KOPT-K1 (cell line): ENCODE results near the gene PTPRN2.
"Not testable (repeated sequence)": the region's sequence is repeated elsewhere in the genome, so short reads cannot be mapped to it uniquely, and the experiment has no call there.

ENCODE experiments used
- H3K27ac ChIP-seq: fragments of 200-600 bp; sonication (generic); 2 replicates; pipeline ENCODE4 v1.5.1; 2016; ENCODE audit warnings: antibody characterized with exemption, mild to moderate bottlenecking, low read depth, low read length; ENCODE audit not compliant: poor library complexity, severe bottlenecking
- H3K36me3 ChIP-seq: fragments of 200-600 bp; sonication (generic); 2 replicates; pipeline ENCODE4 v1.5.1; 2017; ENCODE audit warnings: antibody characterized with exemption, mild to moderate bottlenecking, low read length, moderate library complexity; ENCODE audit not compliant: insufficient read depth
- H3K9me3 ChIP-seq: fragments of 200-600 bp; sonication (generic); 2 replicates; pipeline ENCODE4 v1.5.1; 2017; ENCODE audit warnings: antibody characterized with exemption, low read length, mild to moderate bottlenecking; ENCODE audit not compliant: insufficient read depth, poor library complexity, severe bottlenecking

The PTPRN2 gene

DNA sequence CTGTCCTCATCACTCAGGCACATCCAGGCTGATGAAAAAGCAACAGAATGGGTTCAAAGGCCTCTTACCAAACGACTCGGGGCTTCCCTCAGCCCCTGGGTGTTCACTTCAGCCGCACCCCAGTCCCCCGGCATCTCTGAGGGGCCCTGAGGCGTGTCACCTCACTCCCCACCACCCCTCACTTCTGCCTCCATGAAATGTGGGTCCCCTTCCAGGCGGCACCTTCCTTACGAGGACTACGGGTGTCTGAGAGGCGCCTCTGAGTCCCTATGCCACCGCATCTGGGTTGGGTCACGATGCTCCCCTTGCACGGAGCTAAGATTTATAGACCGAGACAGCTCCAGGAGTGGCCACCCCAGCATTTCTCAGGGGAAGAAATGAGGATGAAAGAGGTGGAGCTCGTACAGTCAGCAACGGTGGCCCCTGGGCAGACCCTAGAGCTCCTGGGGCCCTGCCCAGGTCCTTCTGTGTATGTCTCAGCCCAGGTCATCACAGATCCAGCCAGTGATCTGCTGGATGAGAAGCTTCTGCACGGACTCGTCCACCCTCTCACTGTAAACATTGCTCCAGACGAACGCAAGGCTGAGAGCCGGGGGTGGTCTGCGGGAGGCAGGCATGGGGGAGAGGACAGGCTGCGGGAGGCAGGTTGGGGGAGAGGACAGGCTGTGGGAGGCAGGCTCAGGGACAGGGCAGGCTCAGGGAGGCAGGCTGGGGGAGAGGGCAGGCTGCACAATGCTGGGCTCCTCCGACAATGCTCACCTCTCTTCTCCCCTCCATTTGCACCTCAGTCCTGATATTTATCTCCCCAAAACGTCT lies 842.6 kb downstream of the PTPRN2 start:
- Histone ChIP-seq H3K27ac (no peak overlapping the region), H3K9me3 (no peaks in the 10 kb centered on the region), H3K36me3 (no peaks in the 10 kb centered on the region)

GRCh38 chr7:157743781-157744525 lies 843.7 kb downstream of the PTPRN2 start:
- H3K36me3 ChIP-seq, result no peaks in the 10 kb centered on the region
- H3K27ac ChIP-seq, result no peak overlapping the region
- no peaks in the 10 kb centered on the region for H3K9me3 ChIP-seq

DNA sequence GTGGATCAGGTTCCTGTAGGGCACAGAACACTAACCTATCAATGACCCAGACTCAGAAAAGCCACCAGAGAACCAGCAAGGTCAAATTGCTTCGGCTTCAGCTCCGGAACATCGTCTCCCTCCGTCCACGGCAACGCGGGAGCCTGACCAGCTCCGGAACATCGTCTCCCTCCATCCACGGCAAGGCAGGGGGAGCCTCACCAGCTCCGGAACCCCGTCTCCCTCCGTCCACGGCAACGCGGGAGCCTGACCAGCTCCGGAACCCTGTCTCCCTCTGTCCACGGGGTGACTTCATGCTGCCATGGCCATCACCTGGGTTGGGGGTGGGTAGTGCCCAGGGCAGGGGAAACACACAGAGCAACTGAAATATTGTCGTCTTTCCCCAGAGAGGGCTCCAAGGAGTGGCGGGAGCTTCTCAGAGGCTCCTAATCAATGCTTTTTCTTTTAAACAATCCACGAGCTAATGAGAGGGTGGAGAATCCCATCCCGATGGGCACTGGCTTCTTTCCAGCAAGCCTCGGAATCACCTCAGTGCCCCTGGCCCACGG lies 847.3 kb downstream of the PTPRN2 start:
- H3K36me3 ChIP-seq, result no peaks in the 10 kb centered on the region
- no peaks in the 10 kb centered on the region for H3K9me3 ChIP-seq
- no peak overlapping the region for H3K27ac ChIP-seq

- Histone ChIP-seq H3K36me3 (no peaks in the 10 kb centered on the region), H3K9me3 (no peaks in the 10 kb centered on the region)
These were observed 848.0 kb downstream of the PTPRN2 start for GRCh38 chr7:157739650-157740049.

DNA sequence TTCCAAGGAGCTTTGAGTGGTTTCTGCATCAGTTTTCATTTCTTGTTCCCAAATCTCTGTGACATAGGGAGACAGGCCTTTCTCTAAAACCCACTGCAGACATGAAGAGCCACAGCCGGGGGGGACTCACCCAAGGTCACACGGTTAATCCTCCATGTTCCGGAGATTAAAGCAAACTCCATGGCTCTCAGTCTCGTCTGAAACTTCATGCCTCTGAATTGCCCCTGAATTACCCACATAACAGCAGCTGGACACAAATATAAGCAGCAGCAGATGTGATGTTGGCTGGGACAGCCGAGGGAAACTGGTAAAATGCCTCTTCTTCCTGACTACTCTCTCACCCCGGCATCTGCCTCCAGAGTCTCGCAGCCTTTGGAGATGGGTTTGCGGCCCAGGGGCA lies 848.6 kb downstream of the PTPRN2 start:
- H3K36me3 ChIP-seq, result no peaks in the 10 kb centered on the region
- H3K27ac ChIP-seq, result no peak overlapping the region
- no peaks in the 10 kb centered on the region for H3K9me3 ChIP-seq

More at GRCh38 chr7:157739650-157740049, 848.0 kb downstream of the PTPRN2 start:
- H3K27ac ChIP-seq, result no peak overlapping the region

DNA sequence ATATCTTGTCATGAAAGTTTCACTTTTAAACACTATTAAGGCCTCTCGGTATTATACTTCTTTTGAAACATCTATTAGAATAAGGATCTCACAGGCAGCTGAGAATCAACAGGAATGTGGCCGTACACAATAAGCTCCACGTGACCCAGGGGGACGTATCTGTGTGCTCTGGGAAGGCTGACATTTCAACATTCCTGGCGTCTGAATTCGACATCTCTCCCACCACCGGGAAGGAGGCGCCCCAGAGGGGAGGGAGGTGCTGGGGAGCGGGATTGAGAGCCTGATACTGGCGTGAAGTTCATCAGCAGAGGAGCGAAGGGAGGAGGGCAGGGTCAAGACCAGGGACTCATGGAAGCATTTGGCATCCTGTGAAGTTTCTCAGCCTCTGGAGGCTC lies 849.6 kb downstream of the PTPRN2 start:
- no peaks in the 10 kb centered on the region for H3K9me3 ChIP-seq

DNA sequence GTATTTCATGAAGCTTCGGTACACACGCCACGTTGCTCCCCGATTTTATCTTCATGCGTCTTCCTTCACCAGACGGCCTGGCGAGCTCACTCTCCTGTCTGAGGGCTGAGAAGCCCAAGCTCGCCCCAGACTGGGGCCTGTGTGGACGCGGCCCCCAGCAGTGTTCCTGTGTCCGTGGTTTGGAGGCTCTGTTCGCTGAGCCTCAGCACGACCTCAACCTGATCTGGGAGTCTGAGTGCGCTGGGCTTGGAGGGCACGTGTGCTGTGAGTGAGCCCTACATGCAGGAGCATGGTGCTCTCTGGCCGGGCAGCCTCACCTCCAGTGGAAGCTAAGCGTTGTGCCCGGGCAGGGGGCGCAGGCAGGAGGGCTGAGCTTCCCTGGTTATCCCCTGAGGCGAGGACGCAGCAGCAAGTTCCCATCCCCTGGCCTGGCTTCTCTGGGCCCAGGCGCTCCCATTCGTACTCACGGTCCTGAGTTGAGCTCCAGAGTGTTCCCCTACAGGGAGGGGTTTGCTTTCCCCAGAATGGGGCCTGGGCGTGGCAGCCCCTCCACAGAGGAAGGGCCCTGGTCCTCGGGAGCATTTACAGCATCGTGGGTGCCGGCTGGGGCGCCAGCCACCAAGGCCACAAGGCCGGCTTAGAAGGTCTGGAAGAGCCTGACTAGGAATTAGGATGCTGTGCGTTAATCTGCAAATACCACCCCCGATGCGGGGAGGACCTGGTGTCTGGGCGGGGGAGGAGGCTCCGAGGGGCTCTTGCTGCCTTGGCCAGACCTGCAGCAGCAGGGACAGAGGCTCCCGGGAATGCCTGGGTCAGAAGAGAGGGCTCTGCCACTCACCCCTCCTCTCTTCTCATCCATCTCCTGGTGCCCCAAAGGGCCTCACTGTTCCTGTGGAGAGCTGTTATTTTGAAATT lies 850.2 kb downstream of the PTPRN2 start:
- Histone ChIP-seq H3K36me3 (no peaks in the 10 kb centered on the region), H3K9me3 (no peaks in the 10 kb centered on the region), H3K27ac (no peak overlapping the region)

More for the DNA sequence above, 849.6 kb downstream of the PTPRN2 start:
- no peaks in the 10 kb centered on the region for H3K36me3 ChIP-seq
- no peak overlapping the region for H3K27ac ChIP-seq

GRCh38 chr7:157736341-157736740 lies 851.3 kb downstream of the PTPRN2 start:
- no peaks in the 10 kb centered on the region for H3K36me3 ChIP-seq
- no peaks in the 10 kb centered on the region for H3K9me3 ChIP-seq
- no peak overlapping the region for H3K27ac ChIP-seq

- H3K36me3 ChIP-seq, result no peaks in the 10 kb centered on the region
- H3K27ac ChIP-seq, result no peak overlapping the region
- H3K9me3 ChIP-seq, result no peaks in the 10 kb centered on the region
These were observed 851.8 kb downstream of the PTPRN2 start for GRCh38 chr7:157735826-157736225.

DNA sequence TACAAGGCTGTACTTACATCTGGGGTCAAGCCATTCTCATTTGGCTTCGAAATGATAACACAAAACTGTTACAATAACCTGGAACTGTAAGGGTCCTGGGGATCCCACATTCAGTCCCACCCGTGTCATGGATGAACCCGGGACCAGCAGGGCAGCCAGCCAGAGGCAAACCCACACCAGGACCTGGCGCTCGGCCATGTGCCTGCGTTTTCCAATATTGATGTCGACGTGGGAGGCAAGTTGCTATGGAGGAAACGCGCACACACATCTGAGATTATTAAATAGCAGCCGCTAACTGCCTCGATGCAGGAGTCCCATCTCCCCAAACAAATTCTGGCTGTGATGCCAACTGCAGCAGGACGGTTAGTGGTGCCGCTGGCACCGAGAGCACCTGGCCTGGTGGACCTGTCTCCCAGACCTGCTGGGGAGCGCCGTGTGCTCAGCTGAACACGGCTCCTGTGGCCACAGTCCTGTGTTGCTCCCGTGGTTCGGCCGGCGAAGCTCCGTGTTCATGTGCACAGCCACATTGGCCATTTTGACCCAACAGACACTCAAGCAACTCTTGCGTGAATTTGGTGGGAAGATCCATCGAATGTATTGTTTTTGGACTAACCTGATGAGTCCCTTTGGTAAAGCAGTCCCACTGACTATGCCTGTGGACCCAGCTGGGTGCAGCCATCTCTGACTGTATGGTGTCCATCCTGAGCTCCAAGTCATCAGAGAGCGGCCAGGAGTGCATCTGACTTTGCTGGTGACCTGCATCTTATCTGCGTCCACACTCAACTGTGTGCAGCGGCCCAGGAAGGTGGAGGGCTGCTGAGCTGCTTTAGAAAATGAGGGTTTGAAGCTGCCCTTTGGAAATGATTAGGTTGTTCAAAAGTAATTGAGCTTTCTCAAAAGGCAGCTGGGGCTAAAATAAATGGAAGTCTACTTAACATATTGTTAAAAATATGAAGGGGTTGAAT lies 852.7 kb downstream of the PTPRN2 start:
- Histone ChIP-seq H3K9me3 (no peaks in the 10 kb centered on the region), H3K27ac (no peak overlapping the region), H3K36me3 (no peaks in the 10 kb centered on the region)

DNA sequence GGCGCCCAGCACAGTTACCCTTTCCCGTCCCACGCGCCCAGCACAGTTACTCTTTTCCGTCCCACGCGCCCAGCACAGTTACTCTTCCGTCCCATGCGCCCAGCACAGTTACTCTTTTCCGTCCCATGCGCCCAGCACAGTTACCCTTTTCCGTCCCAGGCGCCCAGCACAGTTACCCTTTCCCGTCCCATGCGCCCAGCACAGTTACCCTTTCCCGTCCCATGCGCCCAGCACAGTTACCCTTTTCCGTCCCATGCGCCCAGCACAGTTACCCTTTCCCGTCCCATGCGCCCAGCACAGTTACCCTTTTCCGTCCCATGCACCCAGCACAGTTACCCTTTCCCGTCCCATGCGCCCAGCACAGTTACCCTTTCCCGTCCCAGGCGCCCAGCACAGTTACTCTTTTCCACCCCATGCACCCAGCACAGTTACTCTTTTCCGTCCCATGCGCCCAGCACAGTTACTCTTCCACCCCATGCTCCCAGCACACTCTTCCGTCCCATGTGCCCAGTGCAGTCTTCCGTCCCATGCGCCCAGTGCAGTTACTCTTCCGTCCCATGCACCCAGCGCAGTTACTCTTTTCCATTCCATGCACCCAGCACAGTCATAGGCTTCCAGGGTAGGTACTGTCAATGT lies 853.7 kb downstream of the PTPRN2 start:
- not testable (repeated sequence) for H3K9me3 ChIP-seq, H3K36me3 ChIP-seq, H3K27ac ChIP-seq

GRCh38 chr7:157731126-157731525 lies 856.5 kb downstream of the PTPRN2 start:
- Histone ChIP-seq H3K9me3 (no peaks in the 10 kb centered on the region), H3K27ac (no peak overlapping the region), H3K36me3 (no peaks in the 10 kb centered on the region)

- H3K36me3 ChIP-seq, result no peaks in the 10 kb centered on the region
- no peaks in the 10 kb centered on the region for H3K9me3 ChIP-seq
- no peak overlapping the region for H3K27ac ChIP-seq
These were observed 857.0 kb downstream of the PTPRN2 start for GRCh38 chr7:157730614-157731013.
